ENCODE data around the gene DHX30.

GRCh38 chr3:47792699-47793098 lies 10.2 kb upstream of the DHX30 start:
- TF ChIP-seq, protein P1, sequence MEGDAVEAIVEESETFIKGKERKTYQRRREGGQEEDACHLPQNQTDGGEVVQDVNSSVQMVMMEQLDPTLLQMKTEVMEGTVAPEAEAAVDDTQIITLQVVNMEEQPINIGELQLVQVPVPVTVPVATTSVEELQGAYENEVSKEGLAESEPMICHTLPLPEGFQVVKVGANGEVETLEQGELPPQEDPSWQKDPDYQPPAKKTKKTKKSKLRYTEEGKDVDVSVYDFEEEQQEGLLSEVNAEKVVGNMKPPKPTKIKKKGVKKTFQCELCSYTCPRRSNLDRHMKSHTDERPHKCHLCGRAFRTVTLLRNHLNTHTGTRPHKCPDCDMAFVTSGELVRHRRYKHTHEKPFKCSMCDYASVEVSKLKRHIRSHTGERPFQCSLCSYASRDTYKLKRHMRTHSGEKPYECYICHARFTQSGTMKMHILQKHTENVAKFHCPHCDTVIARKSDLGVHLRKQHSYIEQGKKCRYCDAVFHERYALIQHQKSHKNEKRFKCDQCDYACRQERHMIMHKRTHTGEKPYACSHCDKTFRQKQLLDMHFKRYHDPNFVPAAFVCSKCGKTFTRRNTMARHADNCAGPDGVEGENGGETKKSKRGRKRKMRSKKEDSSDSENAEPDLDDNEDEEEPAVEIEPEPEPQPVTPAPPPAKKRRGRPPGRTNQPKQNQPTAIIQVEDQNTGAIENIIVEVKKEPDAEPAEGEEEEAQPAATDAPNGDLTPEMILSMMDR (IDR thresholded peaks at IDR 0.05), result no peak
- TF ChIP-seq EZH2phosphoT487 (IDR thresholded peaks at IDR 0.05), result no peak

Data from neural progenitor cell (in vitro differentiated cells).